ENCODE measurements around the gene CAPZB. TPM values are rescaled to one million over a fixed set of nuclear protein-coding genes. Genes with fewer than 3 reads are reported as not detected.
"Not testable (repeated sequence)": the region's sequence is repeated elsewhere in the genome, so short reads cannot be mapped to it uniquely, and the experiment has no call there.

Gene CAPZB
- total RNA-seq, 1 donor from 2014 or later = 222 TPM

DNA sequence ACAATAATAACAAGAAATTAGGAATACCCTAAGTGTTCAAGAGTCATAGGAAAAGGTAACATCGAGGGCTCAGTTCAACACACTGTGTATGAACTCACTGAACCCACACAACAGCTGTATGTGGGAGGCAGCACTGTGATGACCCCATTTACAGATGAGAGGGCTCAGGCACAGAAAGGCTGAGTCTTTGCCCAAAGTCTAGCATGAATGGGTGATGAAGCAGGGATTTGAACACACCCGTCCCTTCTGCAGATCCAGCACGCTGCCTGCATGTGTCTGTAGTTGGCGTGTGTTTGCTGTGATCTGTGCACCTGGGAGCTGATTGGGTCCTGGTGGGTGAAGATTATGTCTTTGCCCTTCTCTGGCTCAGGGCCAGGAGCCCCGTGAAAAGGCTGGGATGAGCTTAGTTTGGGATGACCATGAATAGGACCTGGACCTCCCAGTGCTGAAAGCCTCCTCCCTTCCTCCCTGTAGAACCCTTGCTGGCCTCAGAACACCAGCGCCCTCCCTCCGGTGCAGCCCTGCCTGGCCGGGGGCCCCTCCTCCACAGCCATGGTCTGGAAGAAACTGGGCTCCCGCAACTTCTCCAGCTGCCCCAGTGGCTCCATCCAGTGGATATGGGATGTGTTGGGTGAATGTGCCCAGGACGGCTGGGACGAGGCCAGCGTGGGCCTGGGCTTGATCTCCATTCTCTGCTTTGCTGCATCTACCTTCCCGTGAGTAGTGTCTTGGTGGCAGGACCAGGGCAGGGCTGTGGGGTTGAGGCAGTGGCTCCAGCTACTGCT lies 168.0 kb downstream of the CAPZB start:
- no peak for ATAC-seq (ENCODE audit: poor library complexity)
- no peak for DNase-seq
- intact Hi-C loops (cut with DNase I) = no loop called here

GRCh38 chr1:19315378-19316198 lies 169.8 kb downstream of the CAPZB start:
- no peak for DNase-seq
- intact Hi-C loops (cut with DNase I) = no loop called here
- no peak for ATAC-seq (ENCODE audit: poor library complexity)

- ATAC-seq (ENCODE audit: poor library complexity) (no peak), DNase-seq (no peak)
- intact Hi-C loops (cut with DNase I) = no loop called here
These were observed 171.1 kb downstream of the CAPZB start for GRCh38 chr1:19313961-19314882.

DNA sequence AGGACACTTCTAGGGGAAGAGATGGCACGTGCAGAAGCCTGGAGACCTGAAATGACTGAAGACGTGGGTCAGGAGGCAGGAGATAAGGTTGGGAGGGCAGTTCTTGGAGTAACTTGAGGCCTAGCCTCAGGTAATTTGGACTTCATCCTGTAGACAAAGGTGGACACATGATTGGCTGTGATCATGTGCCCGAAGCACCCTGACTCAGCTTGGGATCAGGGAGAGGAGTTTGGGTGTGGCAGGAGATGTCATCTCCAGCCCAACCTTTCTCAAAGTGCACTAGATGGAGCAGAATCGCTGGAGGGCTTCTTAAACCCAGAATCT lies 171.7 kb downstream of the CAPZB start:
- ATAC-seq (ENCODE audit: poor library complexity) (no peak), DNase-seq (no peak)
- intact Hi-C loops (cut with DNase I) = no loop called here

GRCh38 chr1:19312782-19313635 lies 172.3 kb downstream of the CAPZB start:
- intact Hi-C loops (cut with DNase I) = no loop called here
- no peak for DNase-seq
- ATAC-seq (ENCODE audit: poor library complexity) = no peak

DNA sequence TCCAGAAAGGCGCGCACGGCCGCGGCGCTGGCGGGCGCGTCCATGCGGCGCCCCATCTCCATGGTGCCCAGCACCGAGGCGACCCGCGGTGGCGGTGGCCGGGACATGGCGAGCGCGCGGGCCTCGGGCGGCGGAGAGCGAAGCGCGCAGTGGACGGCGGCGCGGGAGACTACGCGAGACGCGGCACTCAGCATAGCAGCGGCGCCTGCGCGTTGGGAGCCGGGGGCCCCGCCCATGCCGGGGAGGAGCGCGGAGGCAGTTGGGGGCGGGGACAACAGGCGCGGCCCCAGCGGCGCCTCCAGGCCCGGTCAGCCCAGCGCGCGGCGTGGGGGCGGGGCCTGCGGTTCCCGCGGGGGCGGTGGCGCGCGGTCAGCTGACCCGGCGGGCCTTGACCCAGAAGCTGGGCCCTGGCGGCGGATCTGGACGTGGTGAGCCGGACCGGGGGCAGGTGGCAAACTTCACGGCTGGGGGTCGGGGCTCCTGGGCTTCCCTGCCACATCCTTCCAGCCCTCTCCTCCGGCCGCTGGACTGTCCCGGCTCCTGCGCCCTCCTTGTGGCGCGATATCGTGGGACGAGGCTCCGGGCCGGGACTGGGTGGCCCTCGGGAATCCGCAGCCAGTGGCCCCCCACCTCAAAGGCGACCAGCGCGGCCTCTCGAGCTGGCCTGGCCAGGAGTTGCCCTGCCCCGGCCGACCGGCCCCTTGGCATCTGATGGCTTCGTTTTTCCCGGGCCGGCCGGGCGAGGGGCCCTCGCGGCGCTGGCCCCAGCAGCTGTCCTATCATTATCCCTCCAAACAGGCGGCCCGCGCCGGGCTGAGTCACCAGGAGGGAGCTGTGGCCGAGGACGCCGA lies 173.2 kb downstream of the CAPZB start, which contains the start of the genes AKR7A2 and SLC66A1:
AKR7A2 (minus strand) TSS at position 214 of the 851 bp plus-strand sequence; CDS start at position 194, 20 bp downstream.
SLC66A1 (plus strand) TSS at position 396 of the 851 bp plus-strand sequence. CDS start 5,352 bp downstream, outside the sequence.
- DNase-seq = peak; percentile 96
- intact Hi-C loops (cut with DNase I) = no loop called here
- ATAC-seq (ENCODE audit: poor library complexity) = peak; percentile 98

- ATAC-seq (ENCODE audit: poor library complexity) (no peak), DNase-seq (no peak)
- intact Hi-C loops (cut with DNase I) = no loop called here
These were observed 173.8 kb downstream of the CAPZB start for GRCh38 chr1:19311503-19311930.

- DNase-seq (no peak), ATAC-seq (ENCODE audit: poor library complexity) (no peak)
- intact Hi-C loops (cut with DNase I) = no loop called here
These were observed 174.4 kb downstream of the CAPZB start for GRCh38 chr1:19310720-19311502.

- ATAC-seq (ENCODE audit: poor library complexity) = no peak
- no peak for DNase-seq
- intact Hi-C loops (cut with DNase I) = no loop called here
These were observed 175.3 kb downstream of the CAPZB start for GRCh38 chr1:19310061-19310460.

DNA sequence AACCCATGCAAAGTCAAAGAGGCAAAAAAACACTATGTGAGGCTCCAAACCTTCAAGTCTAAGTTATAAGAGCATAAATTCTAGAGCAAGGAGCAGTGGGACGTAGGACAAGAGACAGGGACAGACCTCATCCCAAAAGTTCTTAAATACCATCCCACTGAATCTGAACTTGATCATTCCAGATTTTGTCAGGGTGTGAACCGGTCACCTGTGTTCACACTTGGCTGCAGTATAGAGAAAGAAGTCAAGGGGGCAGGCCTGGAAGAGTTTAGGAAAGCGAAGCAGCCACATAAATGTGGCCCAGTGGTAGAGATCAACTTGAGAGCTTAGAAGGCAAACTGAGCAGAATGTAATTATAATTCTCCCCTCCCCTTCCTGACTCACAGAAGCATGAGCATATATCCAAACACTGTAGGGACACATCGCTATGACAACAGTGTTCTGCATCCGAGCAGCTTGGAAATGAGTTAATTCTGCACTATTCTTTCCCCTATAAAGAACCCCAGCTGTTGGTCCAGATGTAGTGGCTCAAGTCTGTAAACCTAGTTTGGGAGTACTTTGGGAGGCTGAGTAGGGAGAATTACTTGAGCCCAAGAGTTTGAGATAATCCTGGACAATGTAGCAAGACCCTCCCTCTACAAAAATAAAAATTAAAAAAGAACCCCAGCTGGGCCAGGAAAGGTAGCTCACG lies 176.1 kb downstream of the CAPZB start:
- intact Hi-C loops (cut with DNase I) = no loop called here
- ATAC-seq (ENCODE audit: poor library complexity) (no peak), DNase-seq (no peak)

- ATAC-seq (ENCODE audit: poor library complexity) (no peak), DNase-seq (no peak)
- intact Hi-C loops (cut with DNase I) = no loop called here
These were observed 176.8 kb downstream of the CAPZB start for GRCh38 chr1:19308509-19308907.

- intact Hi-C loops (cut with DNase I) = no loop called here
- no peak for ATAC-seq (ENCODE audit: poor library complexity)
- DNase-seq = no peak
These were observed 177.4 kb downstream of the CAPZB start for GRCh38 chr1:19307794-19308508.

GRCh38 chr1:19306941-19307340 lies 178.4 kb downstream of the CAPZB start:
- intact Hi-C loops (cut with DNase I) = no loop called here
- DNase-seq (no peak), ATAC-seq (ENCODE audit: poor library complexity) (no peak)

DNA sequence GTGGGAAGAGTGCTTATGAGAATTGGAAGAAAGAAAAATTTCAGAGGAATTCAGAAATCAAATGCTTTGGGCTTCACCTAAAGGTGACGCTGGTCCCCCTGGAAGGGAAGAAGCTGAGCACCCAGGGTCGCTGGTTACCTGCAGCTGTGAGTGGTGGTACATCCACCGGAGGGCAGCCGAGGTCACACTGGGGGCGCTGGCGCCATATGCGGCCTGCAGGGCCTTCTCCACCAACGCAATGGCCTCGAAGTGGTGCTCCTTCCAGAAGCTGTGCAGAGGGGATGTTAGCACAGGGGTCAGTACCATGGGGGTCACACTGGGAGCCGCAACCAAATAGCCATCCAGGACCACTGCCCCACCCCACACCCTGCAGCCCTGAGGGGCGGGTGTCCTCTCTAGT lies 179.5 kb downstream of the CAPZB start:
- DNase-seq (no peak), ATAC-seq (ENCODE audit: poor library complexity) (no peak)
- intact Hi-C loops (cut with DNase I) = no loop called here

DNA sequence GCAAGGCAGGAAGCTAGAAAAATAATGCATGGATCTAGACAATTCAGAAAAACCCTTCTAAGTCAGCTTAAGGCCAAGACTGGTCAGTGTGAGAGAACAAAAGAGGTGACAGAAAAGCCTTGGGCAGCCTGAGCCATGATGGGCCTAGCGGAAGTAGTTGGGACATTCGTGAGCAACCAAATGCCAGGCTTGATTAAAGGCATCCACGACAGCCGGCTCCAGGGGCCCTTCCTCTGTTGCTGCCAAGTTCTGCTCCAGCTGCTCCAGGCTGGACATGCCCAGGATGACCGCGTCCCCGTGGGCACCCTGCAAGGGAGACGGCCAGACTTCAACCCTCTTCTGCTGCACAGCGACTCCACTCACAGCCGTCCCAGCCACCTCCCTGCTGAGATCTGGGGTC lies 181.3 kb downstream of the CAPZB start:
- intact Hi-C loops (cut with DNase I); DNase-seq; ATAC-seq (ENCODE audit: poor library complexity): not testable (repeated sequence)
